ENCODE data around the gene TTLL5. TPM values are rescaled to one million over a fixed set of nuclear protein-coding genes. Genes with fewer than 3 reads are reported as not detected.

TTLL5 gene
- total and polyA plus RNA-seq, 2 of the 13 experiments (the other 11 are each of a cell fraction or from before 2014, with no cell fraction given): 11.8 to 18.8 TPM

- TF ChIP-seq IKZF1 (IDR thresholded peaks at IDR 0.05): no peak
- TF ChIP-seq, protein P1, sequence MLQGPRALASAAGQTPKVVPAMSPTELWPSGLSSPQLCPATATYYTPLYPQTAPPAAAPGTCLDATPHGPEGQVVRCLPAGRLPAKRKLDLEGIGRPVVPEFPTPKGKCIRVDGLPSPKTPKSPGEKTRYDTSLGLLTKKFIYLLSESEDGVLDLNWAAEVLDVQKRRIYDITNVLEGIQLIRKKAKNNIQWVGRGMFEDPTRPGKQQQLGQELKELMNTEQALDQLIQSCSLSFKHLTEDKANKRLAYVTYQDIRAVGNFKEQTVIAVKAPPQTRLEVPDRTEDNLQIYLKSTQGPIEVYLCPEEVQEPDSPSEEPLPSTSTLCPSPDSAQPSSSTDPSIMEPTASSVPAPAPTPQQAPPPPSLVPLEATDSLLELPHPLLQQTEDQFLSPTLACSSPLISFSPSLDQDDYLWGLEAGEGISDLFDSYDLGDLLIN (CRISPR knock-in tag; IDR thresholded peaks at IDR 0.05; ENCODE audit: borderline replicate concordance): no peak
- no peak for TF ChIP-seq ZFP36L2 (CRISPR knock-in tag; IDR thresholded peaks at IDR 0.05)
- no peak for TF ChIP-seq SMAD9 (CRISPR knock-in tag; IDR thresholded peaks at IDR 0.05)
- no peak for TF ChIP-seq RNF2 (conservative IDR thresholded peaks at IDR 0.05; ENCODE audit: low read depth)
Measured at GRCh38 chr14:75781096-75781495, 120.0 kb downstream of the TTLL5 start (continued).

GRCh38 chr14:75783184-75783583, 122.1 kb downstream of the TTLL5 start:
- no peaks in the 10 kb centered on the region for H3K27me3 ChIP-seq (ENCODE audit: control insufficient read depth in 1 of 2, insufficient read depth in 2 of 2, low read length in 2 of 2)
- ATAC-seq: no peak
- no peak overlapping the region for H2AFZ ChIP-seq (ENCODE audit: low read length)
- DNase-seq (ENCODE audit: low spot score): no peak
- H3K9ac ChIP-seq (ENCODE audit: insufficient read depth, low read depth, low read length): no peak overlapping the region
- no peaks in the 10 kb centered on the region for H3K79me2 ChIP-seq (ENCODE audit: insufficient read depth, low read length)
- intact Hi-C loops (cut with micrococcal nuclease; ENCODE audit: unreplicated experiment) (no loop called here), in situ Hi-C loops (cut with HindIII; ENCODE audit: extremely low pct_ligation_motif_present, low pct_unique_long_range_greater_than_20kb) (no loop called here)
- H3K4me3 ChIP-seq (replicated peaks in 1 of 3; ENCODE audit: insufficient read depth in 1 of 3, low read depth in 2 of 3, low read length in 3 of 3): no peak overlapping the region
- 97% methylated on average over 5 of the region's 5 CpGs for WGBS (ENCODE audit: low lambda C conversion rate)
- no peak for FAIRE-seq
- ChIA-PET CTCF (ENCODE audit: low intra/inter-chr PET ratio, low total read pairs) (no interaction called here), POLR2A (no interaction called here)
- H3K4me2 ChIP-seq (ENCODE audit: low read depth, low read length): no peak overlapping the region
- BruUV-seq (replicated peaks): no TSS peak
- H3K36me3 ChIP-seq (replicated peaks in 1 of 2; ENCODE audit: control insufficient read depth in 1 of 2, insufficient read depth in 2 of 2, low read length in 2 of 2): peaks cover 3 to 18% of the 10 kb centered on the region in 2 experiments; a peak in 2 of 5 replicates
- H3K27ac ChIP-seq (ENCODE audit: extremely low read length, insufficient read depth, low read length): no peak overlapping the region
- no peaks in the 10 kb centered on the region for H3K4me1 ChIP-seq (ENCODE audit: insufficient read depth, low read length)
- H3K9me3 ChIP-seq (ENCODE audit: low read length): no peaks in the 10 kb centered on the region
- no peaks in the 10 kb centered on the region for H4K20me1 ChIP-seq (ENCODE audit: insufficient read depth, low read length)
- no peak for TF ChIP-seq SAP130 (CRISPR knock-in tag; IDR thresholded peaks at IDR 0.05; ENCODE audit: low read depth)
- no peak for TF ChIP-seq ZNF660 (CRISPR knock-in tag; IDR thresholded peaks at IDR 0.05; ENCODE audit: borderline replicate concordance, low read depth)
- no peak for TF ChIP-seq POLR2AphosphoS2 (IDR thresholded peaks at IDR 0.05; ENCODE audit: low read depth, low read length)
- TF ChIP-seq, protein P2, sequence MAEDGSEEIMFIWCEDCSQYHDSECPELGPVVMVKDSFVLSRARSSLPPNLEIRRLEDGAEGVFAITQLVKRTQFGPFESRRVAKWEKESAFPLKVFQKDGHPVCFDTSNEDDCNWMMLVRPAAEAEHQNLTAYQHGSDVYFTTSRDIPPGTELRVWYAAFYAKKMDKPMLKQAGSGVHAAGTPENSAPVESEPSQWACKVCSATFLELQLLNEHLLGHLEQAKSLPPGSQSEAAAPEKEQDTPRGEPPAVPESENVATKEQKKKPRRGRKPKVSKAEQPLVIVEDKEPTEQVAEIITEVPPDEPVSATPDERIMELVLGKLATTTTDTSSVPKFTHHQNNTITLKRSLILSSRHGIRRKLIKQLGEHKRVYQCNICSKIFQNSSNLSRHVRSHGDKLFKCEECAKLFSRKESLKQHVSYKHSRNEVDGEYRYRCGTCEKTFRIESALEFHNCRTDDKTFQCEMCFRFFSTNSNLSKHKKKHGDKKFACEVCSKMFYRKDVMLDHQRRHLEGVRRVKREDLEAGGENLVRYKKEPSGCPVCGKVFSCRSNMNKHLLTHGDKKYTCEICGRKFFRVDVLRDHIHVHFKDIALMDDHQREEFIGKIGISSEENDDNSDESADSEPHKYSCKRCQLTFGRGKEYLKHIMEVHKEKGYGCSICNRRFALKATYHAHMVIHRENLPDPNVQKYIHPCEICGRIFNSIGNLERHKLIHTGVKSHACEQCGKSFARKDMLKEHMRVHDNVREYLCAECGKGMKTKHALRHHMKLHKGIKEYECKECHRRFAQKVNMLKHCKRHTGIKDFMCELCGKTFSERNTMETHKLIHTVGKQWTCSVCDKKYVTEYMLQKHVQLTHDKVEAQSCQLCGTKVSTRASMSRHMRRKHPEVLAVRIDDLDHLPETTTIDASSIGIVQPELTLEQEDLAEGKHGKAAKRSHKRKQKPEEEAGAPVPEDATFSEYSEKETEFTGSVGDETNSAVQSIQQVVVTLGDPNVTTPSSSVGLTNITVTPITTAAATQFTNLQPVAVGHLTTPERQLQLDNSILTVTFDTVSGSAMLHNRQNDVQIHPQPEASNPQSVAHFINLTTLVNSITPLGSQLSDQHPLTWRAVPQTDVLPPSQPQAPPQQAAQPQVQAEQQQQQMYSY (CRISPR knock-in tag; IDR thresholded peaks at IDR 0.05): no peak
- TF ChIP-seq FOXO1 (CRISPR knock-in tag; IDR thresholded peaks at IDR 0.05): no peak
- TF ChIP-seq ZNF598 (CRISPR knock-in tag; IDR thresholded peaks at IDR 0.05; ENCODE audit: borderline replicate concordance): no peak
- TF ChIP-seq DR1 (CRISPR knock-in tag; IDR thresholded peaks at IDR 0.05): no peak
- no peak for TF ChIP-seq ATM (IDR thresholded peaks at IDR 0.05; ENCODE audit: borderline replicate concordance)
- TF ChIP-seq NFYC (CRISPR knock-in tag; IDR thresholded peaks at IDR 0.05): no peak
- no peak for TF ChIP-seq ZNF382 (CRISPR knock-in tag; IDR thresholded peaks at IDR 0.05; ENCODE audit: borderline replicate concordance)
- TF ChIP-seq CBX5 (CRISPR knock-in tag; IDR thresholded peaks at IDR 0.05; ENCODE audit: borderline replicate concordance): no peak
- TF ChIP-seq ZBTB7A (CRISPR knock-in tag; IDR thresholded peaks at IDR 0.05): no peak
- no peak for TF ChIP-seq PLSCR1 (CRISPR knock-in tag; IDR thresholded peaks at IDR 0.05; ENCODE audit: borderline replicate concordance)
- TF ChIP-seq ZMAT3 (CRISPR knock-in tag; conservative IDR thresholded peaks at IDR 0.05): no peak
- no peak for TF ChIP-seq SSRP1 (CRISPR knock-in tag; IDR thresholded peaks at IDR 0.05)
- TF ChIP-seq ZNF207 (IDR thresholded peaks at IDR 0.05; ENCODE audit: borderline replicate concordance): no peak
- TF ChIP-seq STAG1 (CRISPR knock-in tag; IDR thresholded peaks at IDR 0.05): no peak
